B cell (primary cell): Measurements from ENCODE around the gene XPO5. TPM values are rescaled to one million over a fixed set of nuclear protein-coding genes. Genes with fewer than 3 reads are reported as not detected.
A peak's percentile ranks its signal among the peaks of the same experiment; 100 is the strongest.

ENCODE experiments used
- ATAC-seq: fragments of 200-7000 bp; cut with Tn5 transposase; one replicate; pipeline ENCODE4 v1.10.0; 2021; ENCODE audit warnings: low read depth, mild to moderate bottlenecking, moderate number of reproducible peaks, moderate library complexity
- CTCF ChIA-PET: fragments of 350-600 bp; sonication (Branson Sonifier 250); formaldehyde crosslinking; loops from one replicate; lab custom pipeline; 2021; ENCODE audit warnings: antibody characterized with exemption, inconsistent platforms; lab: Charles Lee
- POLR2A ChIA-PET: fragments of 350-600 bp; sonication (Branson Sonifier 250); formaldehyde crosslinking; loops from one replicate; lab custom pipeline; 2021; ENCODE audit warnings: antibody characterized with exemption; lab: Charles Lee
- DNase-seq: peaks from one replicate; pipeline ENCODE4 v3.0.0; 2013
- H2AFZ ChIP-seq: 2 replicates; pipeline ENCODE4 v1.6.1; 2012; ENCODE audit warnings: mild to moderate bottlenecking, low read depth, low read length; ENCODE audit not compliant: insufficient read depth, poor library complexity, severe bottlenecking
- H3K27ac ChIP-seq, 2 donors: 1 replicate in 1 of 2; 2 replicates in 1 of 2; pipeline ENCODE4 v1.5.1; 2012 to 2013; ENCODE audit warnings: low read length in 2 of 2, mild to moderate bottlenecking in 2 of 2, moderate library complexity in 1 of 2
- H3K27me3 ChIP-seq, 4 experiments: fragments of 200-600 bp in 1 of 4; sonication (generic) in 1 of 4; replicated peaks in 1 of 4; 1 replicate in 2 of 4; 2 replicates in 2 of 4; pipeline versions ENCODE4 v1.6.1 to v1.7.0; 2013 to 2016; ENCODE audit warnings: low read length in 3 of 4, mild to moderate bottlenecking in 2 of 4, mixed read lengths in 1 of 4, moderate library complexity in 1 of 4; ENCODE audit not compliant: insufficient read depth in 4 of 4, control insufficient read depth in 3 of 4; ENCODE audit errors: control extremely low read depth in 1 of 4
- H3K36me3 ChIP-seq, 2 experiments: replicated peaks in 1 of 2; 1 replicate in 1 of 2; 2 replicates in 1 of 2; pipeline versions ENCODE4 v1.6.1 to v1.7.1; 2013; ENCODE audit warnings: low read length in 1 of 2; ENCODE audit not compliant: insufficient read depth in 2 of 2, control insufficient read depth in 1 of 2; ENCODE audit errors: control extremely low read depth in 1 of 2, extremely low read depth in 1 of 2
- H3K4me1 ChIP-seq, 2 donors: fragments of 200-600 bp in 1 of 2; sonication (generic) in 1 of 2; 1 replicate in 1 of 2; 2 replicates in 1 of 2; pipeline versions ENCODE4 v1.5.1 to v1.6.1; 2013 to 2017; ENCODE audit warnings: low read length in 2 of 2; ENCODE audit not compliant: control insufficient read depth in 2 of 2, insufficient read depth in 2 of 2
- H3K4me2 ChIP-seq: replicated peaks from 2 replicates; pipeline ENCODE3; 2012; ENCODE audit warnings: mild to moderate bottlenecking, low read depth, low read length; ENCODE audit not compliant: poor library complexity, severe bottlenecking
- H3K4me3 ChIP-seq, 5 experiments: fragments of 200-600 bp in 1 of 5; sonication (generic) in 1 of 5; 1 replicate in 3 of 5; 2 replicates in 2 of 5; pipeline versions ENCODE4 v1.5.1 to v1.7.0; 2011 to 2016; ENCODE audit warnings: low read length in 4 of 5, mild to moderate bottlenecking in 4 of 5, low read depth in 2 of 5, control low read depth in 1 of 5, moderate library complexity in 1 of 5; ENCODE audit not compliant: insufficient read depth in 1 of 5; ENCODE audit errors: control extremely low read depth in 1 of 5, extremely low read depth in 1 of 5
- H3K79me2 ChIP-seq: fragments of 200-600 bp; sonication (generic); one replicate; pipeline ENCODE4 v1.6.0; 2016; ENCODE audit warnings: low read length; ENCODE audit not compliant: control insufficient read depth, insufficient read depth
- H3K9ac ChIP-seq: fragments of 200-600 bp; sonication (generic); 2 replicates; pipeline ENCODE4 v1.6.1; 2017; ENCODE audit warnings: mild to moderate bottlenecking, low read length, moderate library complexity
- H3K9me3 ChIP-seq, 3 donors: one replicate each; pipeline versions ENCODE4 v1.6.1 to v1.7.1; 2013; ENCODE audit warnings: low read length in 2 of 3; ENCODE audit not compliant: control insufficient read depth in 2 of 3, insufficient read depth in 1 of 3; ENCODE audit errors: control extremely low read depth in 1 of 3
- H4K20me1 ChIP-seq: 2 replicates; pipeline ENCODE4 v1.6.0; 2012; ENCODE audit warnings: mild to moderate bottlenecking, low read length; ENCODE audit not compliant: insufficient read depth, control insufficient read depth, poor library complexity, severe bottlenecking
- H3K27ac Mint-ChIP-seq: one replicate; pipeline ENCODE4 v1.8.0; 2021; ENCODE audit warnings: mixed read lengths
- H3K27me3 Mint-ChIP-seq: one replicate; pipeline ENCODE4 v1.8.0; 2021; ENCODE audit warnings: mixed read lengths
- H3K4me1 Mint-ChIP-seq: one replicate; pipeline ENCODE4 v1.8.0; 2021; ENCODE audit warnings: mixed read lengths
- H3K4me3 Mint-ChIP-seq: one replicate; pipeline ENCODE4 v1.8.0; 2021; ENCODE audit warnings: mixed read lengths
- H3K9me3 Mint-ChIP-seq: one replicate; pipeline ENCODE4 v1.8.0; 2022; ENCODE audit warnings: mixed read lengths; ENCODE audit not compliant: insufficient read depth
- CTCF ChIP-seq: fragments of 200-600 bp; IDR thresholded peaks from one replicate; pipeline ENCODE4 v1.8.0; 2022; ENCODE audit warnings: antibody characterized with exemption, mild to moderate bottlenecking
- EZH2 ChIP-seq: IDR thresholded peaks from 2 replicates; pipeline ENCODE4 v1.6.1; 2012; ENCODE audit warnings: borderline replicate concordance, low read depth, mild to moderate bottlenecking, moderate library complexity, low read length; ENCODE audit not compliant: insufficient read depth, poor library complexity, severe bottlenecking
- WGBS: methylation state at CpG from one replicate; pipeline ENCODE4 v1.1.5; 2013; ENCODE audit warnings: missing lambda C conversion rate; ENCODE audit not compliant: insufficient coverage; 5-methylcytosine and 5-hydroxymethylcytosine counted together
- intact Hi-C: fragments of 100-400 bp; cut with micrococcal nuclease; formaldehyde crosslinking; loops from one replicate; pipeline ENCODE4 v1.10.0; 2022
- polyA plus RNA-seq: library from polyadenylated mRNA; depleted of rRNA; stranded (reverse); fragments of >200 nt; gene quantifications from 2 replicates; pipeline ENCODE4 v1.2.3, GENCODE V29; 2012
- total RNA-seq, 2 donors: library from RNA; stranded (reverse); fragments of 120-200 nt in 1 of 2; gene quantifications; 1 replicate in 1 of 2; 2 replicates in 1 of 2; pipeline versions ENCODE4 v1.2.3 to v1.2.4, GENCODE V29; 2013 to 2022

XPO5 gene
- total and polyA plus RNA-seq, 2 donors (not counting 1 experiment from before 2014, with no cell fraction given) = 14.4 to 45.7 TPM

GRCh38 chr6:43496370-43497128, 79.3 kb downstream of the XPO5 start:
- CTCF ChIA-PET = interaction anchor here (0.7 to 8.0 kb wide), 5 partner anchors 9 to 233 kb away, joined by 3 to 69 read pairs (median 4); no protein-coding TSS in a partner anchor

More at GRCh38 chr6:43496370-43497128, 79.3 kb downstream of the XPO5 start:
- no peaks in the 10 kb centered on the region for H3K9me3 ChIP-seq
- no peak for TF ChIP-seq EZH2
- peak; percentile 40 for TF ChIP-seq CTCF
- no peak overlapping the region for H3K4me2 ChIP-seq
- H3K9ac ChIP-seq = no peak overlapping the region
- H3K36me3 ChIP-seq = peaks cover 0 to 58% of the 10 kb centered on the region in 2 experiments
- intact Hi-C loops = no loop called here
- peaks cover 12% of the 10 kb centered on the region for H3K4me1 Mint-ChIP-seq
- no peak overlapping the region for H3K27ac Mint-ChIP-seq
- no peaks in the 10 kb centered on the region for H3K27me3 ChIP-seq
- no peak overlapping the region for H3K4me3 Mint-ChIP-seq
- no peaks in the 10 kb centered on the region for H4K20me1 ChIP-seq
- no peaks in the 10 kb centered on the region for H3K27me3 Mint-ChIP-seq
- 98% methylated on average over 11 of the region's 18 CpGs for WGBS
- no peak overlapping the region for H3K27ac ChIP-seq
- POLR2A ChIA-PET = no interaction called here
- H3K4me3 ChIP-seq = no peak overlapping the region
- H2AFZ ChIP-seq = no peak overlapping the region
- H3K9me3 Mint-ChIP-seq = no peaks in the 10 kb centered on the region
- H3K4me1 ChIP-seq = peaks cover 0 to 6% of the 10 kb centered on the region in 2 donors
- H3K79me2 ChIP-seq = peaks cover 30% of the 10 kb centered on the region
- DNase-seq (peak; percentile 39), ATAC-seq (peak; percentile 39)
